Glomerular endothelial cell (primary cell): ENCODE data around the gene IGLON5. TPM values are rescaled to one million over a fixed set of nuclear protein-coding genes. Genes with fewer than 3 reads are reported as not detected.

Experiments used
- DNase-seq: peaks from one replicate; pipeline ENCODE4 v3.0.0-alpha.2; 2011; ENCODE audit warnings: low read depth, low spot score; ENCODE audit errors: extremely low read depth
- total RNA-seq: library from RNA; depleted of rRNA; stranded (reverse); fragments of >200 nt; gene quantifications from 2 replicates; pipeline ENCODE4 v1.2.3, GENCODE V29; 2015

IGLON5 gene
- total RNA-seq, 1 donor from 2014 or later: not detected

DNA sequence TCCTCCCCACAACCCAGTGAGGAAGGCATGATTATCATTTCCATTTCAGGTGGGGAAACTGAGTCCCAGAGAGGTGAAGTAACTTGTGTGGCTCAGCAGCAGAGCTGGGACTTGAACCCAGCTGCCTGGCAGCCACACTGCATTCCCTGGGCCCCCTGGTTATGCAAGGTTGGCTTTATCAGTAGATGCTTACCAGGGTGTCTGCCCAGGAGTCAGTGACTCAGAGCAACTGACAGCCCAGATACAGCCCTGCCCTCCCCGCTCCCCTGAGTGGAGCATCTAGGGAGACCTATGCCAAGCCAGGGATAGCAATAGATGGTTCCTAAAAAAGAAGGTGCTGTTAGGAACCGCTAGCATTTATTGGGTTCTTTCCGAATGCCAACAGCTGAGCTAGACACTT is 5.9 kb downstream of the IGLON5 start:
- no peak for DNase-seq

DNA sequence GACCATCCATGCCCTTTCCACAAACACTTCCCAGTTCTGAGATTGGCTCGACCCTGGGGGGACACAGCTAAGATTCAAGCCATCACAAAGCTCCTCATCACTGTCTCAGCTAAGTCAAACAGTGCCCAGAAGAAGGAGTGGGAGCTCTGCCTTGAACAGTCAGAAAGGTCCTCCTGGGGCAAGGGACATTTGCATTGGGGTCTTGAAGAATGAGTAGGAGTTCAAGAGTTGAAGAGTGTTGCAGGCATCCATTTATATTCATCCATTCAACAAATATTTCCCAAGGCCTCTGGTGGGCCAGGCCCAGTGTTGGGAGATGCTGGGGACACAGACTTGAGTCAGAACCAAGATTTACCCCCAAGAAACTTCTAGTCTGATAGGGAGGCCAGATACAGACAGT is 6.5 kb downstream of the IGLON5 start:
- DNase-seq: no peak

DNA sequence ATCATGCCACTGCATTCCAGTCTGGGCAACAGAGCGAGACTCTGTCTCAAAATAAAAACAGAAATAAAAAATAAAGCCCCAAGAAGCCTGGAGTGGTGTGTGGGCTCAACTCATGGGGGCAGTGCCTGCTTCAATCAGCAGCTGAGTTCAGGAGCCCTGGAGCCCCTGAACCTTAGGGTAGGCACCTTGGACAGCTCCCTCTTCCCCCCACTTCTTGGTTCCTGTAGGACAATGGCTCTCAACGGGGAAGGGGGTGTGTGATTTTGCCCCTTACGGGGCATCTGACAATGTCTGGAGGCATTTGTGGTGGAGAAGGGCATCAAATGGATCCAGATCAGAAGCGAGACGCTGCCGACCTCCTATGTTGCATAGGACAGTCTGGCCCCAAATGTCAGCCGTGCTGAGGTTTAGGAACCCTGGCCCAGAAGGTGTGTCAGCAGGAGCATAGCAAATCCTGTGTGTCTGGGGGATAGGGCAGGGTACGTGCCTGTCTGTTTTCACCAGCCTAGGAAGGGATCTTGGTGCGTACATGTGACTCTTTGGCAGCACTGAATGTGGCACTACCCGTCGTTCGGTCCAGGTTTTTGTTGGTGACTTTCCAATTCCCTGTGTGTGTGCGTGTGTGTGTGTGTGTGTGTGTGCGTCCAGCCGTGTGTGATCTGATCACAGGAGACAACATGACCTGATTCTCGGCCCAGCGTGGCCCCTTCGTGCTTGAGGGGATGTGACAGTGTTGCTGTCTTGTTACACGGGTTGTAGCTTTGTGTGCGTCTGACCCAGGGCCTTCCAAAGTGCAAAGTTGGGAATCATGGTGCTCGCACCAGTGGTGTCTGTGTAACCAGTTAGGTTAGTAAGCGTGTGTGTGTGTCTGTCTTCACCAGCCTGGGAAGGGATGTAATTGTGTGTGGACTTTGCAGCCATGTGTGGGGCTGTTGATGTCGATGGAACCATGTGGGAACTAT is 7.5 kb downstream of the IGLON5 start:
- no peak for DNase-seq

DNA sequence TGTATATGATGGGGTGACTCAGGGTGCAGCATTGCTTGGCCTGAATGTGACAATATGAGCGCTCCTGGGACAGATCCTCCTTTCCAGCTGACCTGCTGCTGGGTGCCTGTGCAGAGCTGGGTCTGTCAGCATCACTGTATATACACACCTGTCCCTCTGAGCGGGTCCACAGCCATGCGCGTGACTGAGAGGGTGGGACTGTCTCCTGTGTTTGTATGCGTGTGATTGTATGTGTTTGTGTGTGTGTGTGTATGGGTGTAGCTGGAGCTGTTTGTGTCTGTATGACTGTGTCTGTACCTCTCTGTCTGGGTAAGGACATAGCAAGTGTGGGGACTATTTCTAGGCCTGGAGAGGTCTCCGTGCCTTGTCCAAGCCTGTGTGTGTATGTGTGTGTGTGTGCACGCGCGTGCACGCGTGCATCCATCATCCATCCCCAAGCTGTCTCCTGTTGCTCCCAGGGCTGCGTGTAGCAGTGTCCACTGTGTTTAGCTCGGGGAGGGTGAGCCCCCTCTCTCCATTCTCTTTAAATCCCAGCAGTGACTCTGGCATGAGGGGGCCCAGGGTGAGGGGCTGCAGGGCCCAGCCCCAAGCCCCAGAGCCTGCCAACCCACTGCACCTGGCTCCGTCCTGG is 8.3 kb downstream of the IGLON5 start:
- DNase-seq: no peak

DNA sequence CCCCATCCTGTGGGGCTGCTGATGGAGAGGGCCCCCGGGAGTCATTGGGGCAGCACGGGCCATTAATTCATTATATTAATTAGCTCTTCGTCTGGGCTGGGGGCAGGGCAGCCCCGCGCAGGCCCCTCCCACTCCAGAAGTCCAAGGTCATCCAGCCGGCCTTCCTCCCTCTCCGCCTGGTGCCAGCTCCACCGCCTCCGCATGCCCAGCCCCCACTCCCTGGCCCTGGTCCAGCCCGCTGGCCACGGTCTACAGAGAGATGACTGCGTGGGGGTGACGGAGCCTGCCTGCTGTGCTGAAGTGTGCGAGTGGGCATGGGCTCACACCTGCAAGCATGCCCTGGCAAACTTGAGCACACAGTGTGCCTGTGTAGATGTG is 8.8 kb downstream of the IGLON5 start:
- DNase-seq: no peak

DNA sequence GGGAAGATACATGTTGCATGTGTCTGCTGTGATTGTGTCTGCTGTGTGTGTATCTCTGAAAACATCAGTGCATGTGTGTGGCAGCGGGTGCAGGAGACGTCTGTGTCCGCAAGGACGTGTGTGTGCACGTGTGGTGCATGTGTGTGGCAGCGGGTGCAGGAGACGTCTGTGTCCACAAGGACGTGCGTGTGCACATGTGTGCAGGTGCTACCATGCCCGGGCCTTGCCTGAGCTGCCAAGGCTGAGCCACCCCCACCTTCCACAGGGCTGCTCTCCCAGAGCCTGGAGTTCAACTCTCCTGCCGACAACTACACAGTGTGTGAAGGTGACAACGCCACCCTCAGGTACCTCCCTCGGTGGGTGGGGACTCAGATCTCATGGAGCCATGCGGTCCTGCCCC is 10.4 kb downstream of the IGLON5 start:
- DNase-seq: no peak

DNA sequence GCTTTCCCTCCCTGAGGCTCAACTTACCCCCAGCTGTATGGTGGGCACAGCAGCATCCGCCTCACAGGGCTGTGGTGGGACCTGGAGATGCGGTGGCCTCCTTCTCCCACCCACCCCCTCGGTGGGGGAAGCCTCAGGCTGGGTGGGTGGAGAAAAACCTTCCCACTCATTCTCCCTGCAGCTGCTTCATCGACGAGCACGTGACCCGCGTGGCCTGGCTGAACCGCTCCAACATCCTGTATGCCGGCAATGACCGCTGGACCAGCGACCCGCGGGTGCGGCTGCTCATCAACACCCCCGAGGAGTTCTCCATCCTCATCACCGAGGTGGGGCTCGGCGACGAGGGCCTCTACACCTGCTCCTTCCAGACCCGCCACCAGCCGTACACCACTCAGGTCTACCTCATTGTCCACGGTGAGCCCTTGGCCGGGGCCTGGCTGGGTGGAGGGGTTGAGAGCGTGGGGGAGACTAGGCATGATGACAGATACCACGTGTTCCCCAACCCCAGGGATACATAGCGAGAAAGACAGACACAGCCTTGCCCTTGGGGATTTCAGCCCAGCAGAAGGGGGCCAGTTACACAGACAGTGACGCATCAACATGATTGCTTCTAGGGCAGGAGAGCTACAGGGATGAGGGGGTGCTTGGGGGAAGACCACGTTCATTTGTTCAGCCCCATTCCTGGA is 12.2 kb downstream of the IGLON5 start:
- DNase-seq: no peak

DNA sequence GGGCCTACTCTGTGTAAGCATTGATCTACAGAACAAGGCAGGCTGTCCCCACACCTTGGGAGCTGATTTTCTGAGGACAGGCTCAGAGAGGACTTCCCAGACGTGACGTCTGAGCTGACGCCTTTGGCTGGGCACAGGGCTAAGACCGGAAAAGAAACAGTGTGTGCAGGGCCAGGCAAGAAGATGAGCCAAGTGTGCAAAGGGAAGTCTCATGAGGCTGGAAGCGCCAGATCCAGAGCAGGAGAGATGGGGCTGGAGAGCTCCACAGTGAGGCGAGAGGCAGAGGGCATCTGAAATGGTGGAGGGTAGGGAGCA is 12.7 kb downstream of the IGLON5 start:
- DNase-seq: no peak

DNA sequence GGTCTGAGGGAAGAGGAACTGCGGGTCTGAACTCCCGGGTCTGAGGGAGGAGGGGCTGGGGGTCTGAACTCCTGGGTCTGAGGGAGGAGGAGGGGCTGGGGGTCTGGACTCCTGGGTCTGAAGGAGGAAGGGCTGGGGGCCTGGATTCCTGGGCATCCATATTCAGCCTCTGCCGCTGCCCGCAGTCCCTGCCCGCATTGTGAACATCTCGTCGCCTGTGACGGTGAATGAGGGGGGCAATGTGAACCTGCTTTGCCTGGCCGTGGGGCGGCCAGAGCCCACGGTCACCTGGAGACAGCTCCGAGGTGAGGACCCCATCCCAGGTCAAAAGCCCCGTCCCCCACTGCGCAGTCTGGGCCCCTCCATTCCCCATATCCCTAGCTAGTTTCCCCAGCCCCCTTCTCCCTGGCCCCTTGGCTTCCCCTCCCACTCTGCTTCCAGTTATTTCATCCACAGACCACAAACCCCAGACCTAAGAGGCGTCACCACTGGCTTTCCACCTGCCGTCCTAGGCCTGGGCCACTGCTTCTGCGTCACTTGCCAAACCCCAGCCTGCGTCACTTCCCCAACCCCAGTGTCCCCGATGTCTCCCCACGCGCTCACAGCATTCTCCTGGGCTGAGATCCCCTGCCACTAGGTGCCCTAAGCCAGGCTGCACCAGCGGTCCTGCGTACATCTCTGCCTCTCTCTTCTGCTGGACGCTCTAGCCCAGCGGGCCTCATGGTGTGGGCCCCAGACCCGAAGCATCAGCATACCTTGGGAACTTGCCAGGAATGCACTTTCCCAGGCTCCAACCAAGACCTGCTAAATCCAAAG is 13.9 kb downstream of the IGLON5 start:
- no peak for DNase-seq

DNA sequence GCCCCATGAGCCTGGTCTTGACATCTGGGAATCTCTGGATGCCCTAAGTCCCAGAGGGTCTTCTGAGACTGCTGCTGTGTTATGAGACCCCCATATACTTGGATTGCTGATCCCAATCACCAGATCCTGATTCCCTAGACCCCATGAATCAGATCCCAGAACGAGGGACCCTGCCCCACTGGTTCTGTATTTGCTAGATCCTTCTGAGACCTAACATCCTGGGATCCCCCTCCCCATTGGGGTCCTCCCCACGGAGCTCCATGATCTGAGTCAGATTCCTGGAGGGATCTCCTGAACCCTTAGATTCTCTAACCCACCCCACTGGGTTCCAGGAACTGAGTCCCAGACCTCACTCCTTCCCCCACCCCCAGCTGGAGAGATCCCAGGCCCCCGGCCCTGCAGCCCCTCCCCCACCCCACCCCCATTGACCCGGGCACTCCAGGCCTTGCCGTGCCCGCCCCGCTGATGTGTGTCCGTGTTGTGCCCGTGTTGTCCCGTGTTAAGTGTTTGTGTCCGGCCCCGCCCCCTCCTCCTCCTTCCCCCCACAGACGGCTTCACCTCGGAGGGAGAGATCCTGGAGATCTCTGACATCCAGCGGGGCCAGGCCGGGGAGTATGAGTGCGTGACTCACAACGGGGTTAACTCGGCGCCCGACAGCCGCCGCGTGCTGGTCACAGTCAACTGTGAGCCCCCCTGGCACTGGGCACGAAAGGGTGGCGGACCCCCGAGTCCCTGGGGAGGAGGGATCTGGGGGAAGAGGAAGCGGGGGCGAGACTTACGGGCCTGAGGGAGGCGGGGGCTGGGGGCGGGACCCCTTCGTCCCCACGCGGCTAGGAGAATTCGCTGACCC is 15.0 kb downstream of the IGLON5 start:
- no peak for DNase-seq

DNA sequence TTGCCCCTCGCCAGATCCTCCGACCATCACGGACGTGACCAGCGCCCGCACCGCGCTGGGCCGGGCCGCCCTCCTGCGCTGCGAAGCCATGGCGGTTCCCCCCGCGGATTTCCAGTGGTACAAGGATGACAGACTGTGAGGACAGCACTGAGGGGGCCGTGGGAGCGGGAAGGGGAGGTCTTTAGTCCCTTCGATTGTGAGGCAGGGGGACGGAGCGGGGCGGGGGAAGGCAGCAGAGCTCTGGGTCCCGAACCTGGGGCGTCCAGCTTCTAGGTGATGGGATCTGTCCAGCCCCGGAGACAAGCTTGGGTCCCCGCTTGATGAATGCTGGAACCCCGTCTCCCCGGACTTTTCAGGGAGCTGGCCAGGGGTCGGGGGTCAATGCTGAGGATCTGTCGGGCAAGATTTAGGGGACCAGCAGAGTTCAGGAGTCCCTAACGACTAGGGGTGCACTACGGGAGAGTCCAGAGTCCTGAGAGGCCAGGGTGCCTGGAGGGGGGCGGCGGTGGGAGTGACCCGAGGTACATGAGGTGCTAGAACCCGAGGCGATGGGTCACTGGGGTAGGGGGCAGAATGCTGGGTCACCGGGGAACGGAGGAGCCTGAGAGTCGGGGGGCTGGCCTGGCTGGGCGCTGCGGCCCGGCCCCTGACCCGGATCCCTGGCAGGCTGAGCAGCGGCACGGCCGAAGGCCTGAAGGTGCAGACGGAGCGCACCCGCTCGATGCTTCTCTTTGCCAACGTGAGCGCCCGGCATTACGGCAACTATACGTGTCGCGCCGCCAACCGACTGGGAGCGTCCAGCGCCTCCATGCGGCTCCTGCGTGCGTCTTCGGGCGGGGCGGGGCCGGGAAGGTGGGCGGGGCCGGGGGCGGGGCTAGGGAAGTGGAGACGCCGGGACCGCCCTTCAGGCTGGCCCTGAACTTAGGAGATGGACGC is 15.9 kb downstream of the IGLON5 start:
- no peak for DNase-seq

DNA sequence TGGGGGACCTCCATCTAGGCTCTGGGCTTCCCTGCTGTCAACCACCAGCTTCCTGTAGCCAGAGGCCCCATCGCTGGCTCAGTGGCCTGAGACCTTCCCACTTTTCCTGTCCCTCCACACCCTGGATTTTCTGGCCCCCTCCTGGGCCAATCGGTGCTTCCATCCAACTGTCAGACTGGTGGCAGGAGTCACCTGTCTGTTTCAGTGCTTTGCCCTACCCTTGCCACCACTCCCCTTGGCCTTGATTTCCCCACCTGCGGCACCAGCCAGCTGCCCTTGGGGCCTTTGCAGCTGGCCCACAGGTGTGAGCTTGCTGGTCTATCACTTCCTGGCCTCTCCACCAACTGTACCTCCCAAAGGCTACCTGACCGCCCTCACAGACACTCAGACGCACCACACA is 18.0 kb downstream of the IGLON5 start:
- DNase-seq: no peak

DNA sequence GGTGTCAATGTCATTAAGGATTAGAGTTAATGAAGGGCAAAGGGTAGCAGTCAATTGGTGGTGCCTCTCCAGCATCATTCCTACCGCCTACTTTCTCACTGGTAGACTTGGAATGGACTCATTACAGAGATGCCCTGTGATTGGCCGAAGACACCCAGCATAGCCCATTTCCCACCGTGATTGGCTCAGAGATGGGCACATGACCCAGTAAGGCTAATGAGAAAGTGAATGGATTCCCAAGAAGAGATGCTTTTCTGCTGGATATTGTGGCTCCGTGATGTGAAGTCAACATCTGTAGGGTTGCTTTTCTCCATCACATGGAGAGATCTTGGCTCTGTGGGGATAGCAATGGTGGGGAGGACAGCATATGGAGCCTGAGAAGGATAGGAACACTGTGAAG is 18.9 kb downstream of the IGLON5 start:
- DNase-seq: no peak

DNA sequence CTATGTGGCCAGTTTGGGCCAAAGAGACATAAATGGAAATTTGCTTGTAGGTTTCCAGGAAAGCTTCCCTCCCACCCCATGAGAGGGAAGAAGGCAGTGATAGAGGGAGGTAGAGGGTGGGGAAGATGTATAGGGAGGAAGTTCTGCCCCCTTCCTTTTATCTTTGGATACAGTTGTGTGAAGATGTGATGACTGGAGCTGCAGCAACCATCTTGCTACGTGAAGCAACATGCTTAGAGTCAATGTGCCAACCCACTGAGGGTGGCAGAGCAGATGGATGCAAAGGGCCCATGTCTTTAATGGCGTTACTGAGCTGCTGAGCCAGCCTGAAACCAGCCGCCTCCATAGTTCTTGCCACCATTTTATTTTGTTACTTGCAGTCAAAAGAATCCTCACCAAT is 19.7 kb downstream of the IGLON5 start:
- DNase-seq: no peak

DNA sequence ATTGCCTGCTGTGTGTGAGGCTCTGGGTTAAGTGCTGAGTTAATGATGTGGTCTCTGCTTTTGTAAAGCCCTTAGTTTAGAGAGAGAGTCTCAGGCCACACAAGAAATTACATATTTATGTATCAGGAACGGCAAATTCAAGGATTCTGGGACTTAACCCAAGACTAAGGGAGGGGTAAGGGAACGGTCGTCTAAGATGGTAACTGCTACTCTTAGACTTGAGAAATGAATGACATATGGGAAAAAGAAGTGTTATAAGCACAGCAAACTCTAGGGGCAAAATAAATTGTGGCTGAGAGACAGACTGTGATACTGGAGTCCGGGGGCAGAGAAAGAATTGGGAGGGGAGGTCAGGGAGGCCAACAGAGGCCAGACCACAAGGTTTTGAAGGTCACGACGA is 20.3 kb downstream of the IGLON5 start:
- no peak for DNase-seq

DNA sequence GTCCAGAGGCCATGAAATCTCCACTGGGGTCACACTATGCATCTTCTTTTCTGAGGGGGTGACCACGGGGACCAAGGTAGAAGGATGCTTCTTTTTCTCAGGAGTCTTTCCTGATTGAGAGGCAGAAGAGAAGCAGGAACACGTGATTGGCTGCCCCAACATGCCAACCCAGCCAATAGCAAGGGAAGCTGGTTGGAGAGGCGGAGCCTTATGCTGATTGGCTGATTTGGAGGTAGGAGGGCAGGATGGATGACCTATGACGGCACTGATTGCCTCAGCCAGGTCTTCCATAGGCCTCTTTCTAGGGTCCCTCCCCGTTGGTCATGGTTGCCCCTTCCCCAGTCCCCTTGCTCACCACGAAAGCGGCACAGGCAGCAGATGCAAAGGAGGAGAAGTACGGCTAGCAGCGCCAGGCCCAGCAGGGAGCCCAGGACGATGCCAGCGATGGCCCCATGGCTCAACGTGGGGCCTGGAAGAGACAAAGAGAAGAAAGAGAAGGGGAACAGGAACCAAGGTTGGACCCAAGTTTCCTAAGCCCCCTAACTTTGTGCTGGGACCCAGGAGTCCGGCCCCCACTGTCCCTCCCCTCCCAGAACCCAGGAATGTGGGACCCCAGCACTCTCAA is 22.5 kb downstream of the IGLON5 start:
- DNase-seq: no peak

DNA sequence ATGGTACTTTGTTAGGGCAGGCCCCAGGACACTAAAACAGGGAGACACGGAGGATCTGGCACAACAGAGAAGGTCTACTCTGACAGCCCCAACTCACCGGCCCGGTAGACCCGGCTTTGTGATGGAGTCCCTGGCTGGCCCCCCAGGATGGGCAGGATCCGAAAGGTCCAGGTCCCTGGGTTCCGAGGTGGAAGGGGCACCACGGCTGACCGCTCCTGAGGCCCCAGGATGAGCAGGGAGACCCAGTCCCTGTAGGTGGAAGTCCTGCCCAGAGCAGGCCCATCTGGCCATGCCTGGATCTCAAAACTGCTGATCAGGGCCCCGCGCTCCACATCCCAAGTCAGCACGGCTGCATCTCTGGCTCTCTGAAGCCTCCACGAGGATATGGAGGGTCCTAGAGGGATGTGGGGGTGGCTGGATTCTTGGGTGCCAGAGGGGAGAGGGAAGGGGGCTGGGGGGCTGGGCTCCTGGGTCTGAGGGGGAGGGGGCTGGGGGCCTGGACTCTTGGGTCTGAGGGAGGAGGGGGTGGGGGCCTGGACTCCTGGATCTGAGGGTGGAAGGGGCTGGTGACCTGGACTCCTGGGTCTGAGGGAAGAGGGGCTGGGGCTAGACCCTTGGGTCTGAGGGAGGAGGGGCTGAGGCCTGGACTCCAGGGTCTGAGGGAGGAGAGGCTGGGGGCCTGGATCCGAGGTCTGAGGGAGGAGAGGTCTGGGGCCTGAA is 25.9 kb downstream of the IGLON5 start:
- DNase-seq: no peak
